ENCODE measurements around the gene DROSHA. TPM values are rescaled to one million over a fixed set of nuclear protein-coding genes. Genes with fewer than 3 reads are reported as not detected.

The DROSHA gene
- total and polyA plus RNA-seq, 9 donors: 42.5 to 50.2 (median 45.4) TPM

DNA sequence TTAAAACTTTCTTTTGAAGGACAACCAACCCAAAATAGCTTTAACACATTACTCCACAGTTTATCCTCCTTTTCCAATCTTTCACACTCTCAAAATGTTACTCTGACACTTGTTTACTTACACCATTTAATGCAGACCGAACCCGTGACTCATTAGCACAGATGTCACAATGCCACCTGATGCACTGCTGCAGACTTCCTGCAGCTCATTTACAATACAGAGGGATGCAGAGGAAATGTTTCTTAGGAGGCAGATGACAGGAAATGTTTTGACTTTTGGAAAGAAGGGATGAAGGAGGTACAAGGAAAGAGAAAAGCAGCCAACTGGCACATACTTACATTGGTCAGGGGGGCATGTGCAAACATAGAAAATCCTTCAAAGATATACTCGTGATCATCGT, 39.0 kb downstream of the DROSHA start:
- peaks cover 49% of the 10 kb centered on the region for H3K36me3 ChIP-seq (ENCODE audit: control insufficient read depth, insufficient read depth, low read length)
- H3K4me3 ChIP-seq (ENCODE audit: low read length): no peak overlapping the region
- no peak for DNase-seq
- no CpG with 5 or more reads among the region's 4 CpGs for WGBS (ENCODE audit: insufficient coverage)
- H3K27me3 ChIP-seq (ENCODE audit: control insufficient read depth, insufficient read depth, low read length): no peaks in the 10 kb centered on the region
- no peak overlapping the region for H3K27ac ChIP-seq (ENCODE audit: low read length)
- no peaks in the 10 kb centered on the region for H3K9me3 ChIP-seq (replicated peaks; ENCODE audit: control insufficient read depth, low read depth, low read length)
- no peaks in the 10 kb centered on the region for H3K4me1 ChIP-seq (ENCODE audit: control insufficient read depth, insufficient read depth, low read length)

GRCh38 chr5:31487506-31487905, 44.4 kb downstream of the DROSHA start:
- H3K4me3 ChIP-seq (ENCODE audit: low read length): no peak overlapping the region
- no CpG with 5 or more reads among the region's 2 CpGs for WGBS (ENCODE audit: insufficient coverage)
- peaks cover 20% of the 10 kb centered on the region for H3K36me3 ChIP-seq (ENCODE audit: control insufficient read depth, insufficient read depth, low read length)
- no peak for DNase-seq
- no peaks in the 10 kb centered on the region for H3K4me1 ChIP-seq (ENCODE audit: control insufficient read depth, insufficient read depth, low read length)
- H3K9me3 ChIP-seq (replicated peaks; ENCODE audit: control insufficient read depth, low read depth, low read length): no peaks in the 10 kb centered on the region
- no peak overlapping the region for H3K27ac ChIP-seq (ENCODE audit: low read length)
- no peaks in the 10 kb centered on the region for H3K27me3 ChIP-seq (ENCODE audit: control insufficient read depth, insufficient read depth, low read length)

DNA sequence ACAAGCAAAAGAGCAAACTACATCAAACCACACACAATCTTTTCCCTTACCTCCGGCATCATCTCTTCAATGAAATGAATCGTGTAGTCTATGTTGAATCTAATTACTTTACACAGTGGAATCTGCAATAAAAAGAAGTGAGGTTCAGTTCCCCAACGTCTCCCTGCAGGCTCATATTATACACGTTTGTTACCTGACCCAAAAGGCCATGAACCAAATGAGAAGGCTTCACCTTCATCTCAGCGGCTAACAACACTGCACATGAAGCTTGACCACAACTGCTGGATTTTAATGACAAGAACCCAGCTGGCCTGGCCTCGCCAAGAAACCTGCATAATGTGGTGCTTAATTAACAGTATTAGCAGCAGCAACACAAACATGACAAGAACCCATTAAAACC, 45.5 kb downstream of the DROSHA start:
- H3K4me3 ChIP-seq (ENCODE audit: low read length): no peak overlapping the region
- H3K27ac ChIP-seq (ENCODE audit: low read length): no peak overlapping the region
- 33% methylated on average over 2 of the region's 6 CpGs for WGBS (ENCODE audit: insufficient coverage)
- H3K36me3 ChIP-seq (ENCODE audit: control insufficient read depth, insufficient read depth, low read length): peaks cover 23% of the 10 kb centered on the region
- H3K27me3 ChIP-seq (ENCODE audit: control insufficient read depth, insufficient read depth, low read length): no peaks in the 10 kb centered on the region
- DNase-seq: no peak
- H3K9me3 ChIP-seq (replicated peaks; ENCODE audit: control insufficient read depth, low read depth, low read length): no peaks in the 10 kb centered on the region
- H3K4me1 ChIP-seq (ENCODE audit: control insufficient read depth, insufficient read depth, low read length): no peaks in the 10 kb centered on the region

DNA sequence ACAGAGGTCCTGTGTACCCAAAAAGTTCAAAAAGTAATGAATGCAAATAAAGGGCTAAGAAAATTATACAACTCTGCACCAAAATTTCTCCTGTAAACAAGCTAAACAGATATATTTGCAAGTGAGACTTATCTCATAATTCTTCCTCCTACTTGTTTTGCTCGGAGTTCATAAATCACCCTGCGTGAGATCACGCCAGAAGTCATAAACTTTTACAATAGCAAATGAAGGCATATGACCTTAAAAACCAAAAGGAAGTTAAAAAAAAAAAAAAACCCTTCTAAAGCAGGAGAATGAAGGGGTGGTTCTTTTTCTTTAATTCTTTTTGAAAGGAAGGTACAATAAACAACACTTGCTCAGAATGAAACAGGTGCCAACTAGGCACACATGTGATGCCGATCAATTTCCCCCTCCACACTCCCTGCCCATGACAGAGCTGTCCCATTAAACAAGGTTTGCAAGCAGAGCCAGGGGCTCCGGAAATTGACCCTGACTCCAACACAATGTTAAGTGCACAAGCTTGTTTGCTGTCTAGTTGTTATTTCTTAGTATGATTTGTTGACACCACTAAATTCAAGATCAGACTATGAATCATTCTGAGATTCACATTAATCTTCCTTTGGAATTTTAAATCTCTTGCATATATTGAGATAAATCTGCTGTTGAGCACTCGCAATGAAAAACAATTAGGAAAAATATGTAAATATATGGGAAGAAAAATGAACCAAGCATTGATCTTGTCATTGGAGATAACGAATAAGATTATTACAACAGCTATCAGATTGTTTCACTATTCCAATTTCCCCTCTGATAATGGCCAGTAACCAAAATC, 46.3 kb downstream of the DROSHA start:
- Histone ChIP-seq H3K27me3 (ENCODE audit: control insufficient read depth, insufficient read depth, low read length) (no peaks in the 10 kb centered on the region), H3K4me1 (ENCODE audit: control insufficient read depth, insufficient read depth, low read length) (no peaks in the 10 kb centered on the region), H3K36me3 (ENCODE audit: control insufficient read depth, insufficient read depth, low read length) (peaks cover 23% of the 10 kb centered on the region), H3K4me3 (ENCODE audit: low read length) (no peak overlapping the region), H3K27ac (ENCODE audit: low read length) (no peak overlapping the region), H3K9me3 (replicated peaks; ENCODE audit: control insufficient read depth, low read depth, low read length) (no peaks in the 10 kb centered on the region)
- no CpG with 5 or more reads among the region's 7 CpGs for WGBS (ENCODE audit: insufficient coverage)
- DNase-seq: no peak

DNA sequence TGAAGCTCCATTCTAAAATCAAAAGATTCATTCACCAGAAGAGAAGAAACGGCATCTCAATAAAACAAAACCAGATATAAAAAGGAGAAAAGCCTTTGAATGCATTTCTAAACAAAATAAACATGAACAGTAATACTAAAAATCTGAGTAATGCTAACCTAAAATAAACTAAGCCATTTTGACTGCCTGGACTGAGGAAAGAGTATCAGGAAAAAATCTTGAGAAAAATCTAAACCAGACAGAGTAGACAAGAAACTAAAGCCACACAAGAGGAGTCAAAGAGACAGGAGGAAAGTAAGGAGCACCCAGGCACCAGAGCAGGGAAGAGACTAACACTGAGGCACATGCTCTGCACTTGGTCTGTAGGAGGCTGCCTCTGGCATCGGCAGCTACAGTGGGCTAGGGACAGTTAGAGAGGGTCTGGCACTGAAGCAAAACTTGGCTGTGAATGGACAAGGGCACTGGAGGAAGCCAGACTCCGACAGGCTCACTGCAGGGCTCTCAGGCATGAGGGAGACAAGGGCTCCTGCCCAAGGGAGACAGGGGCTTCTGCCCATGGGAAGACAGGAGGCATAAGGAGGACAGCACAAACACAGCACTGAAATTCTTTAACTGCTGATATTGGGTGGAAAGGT, 50.2 kb downstream of the DROSHA start:
- WGBS (ENCODE audit: insufficient coverage): 46% methylated on average over 2 of the region's 3 CpGs
- Histone ChIP-seq H3K9me3 (replicated peaks; ENCODE audit: control insufficient read depth, low read depth, low read length) (no peaks in the 10 kb centered on the region), H3K36me3 (ENCODE audit: control insufficient read depth, insufficient read depth, low read length) (peaks cover 22% of the 10 kb centered on the region), H3K27ac (ENCODE audit: low read length) (no peak overlapping the region), H3K4me1 (ENCODE audit: control insufficient read depth, insufficient read depth, low read length) (no peaks in the 10 kb centered on the region), H3K4me3 (ENCODE audit: low read length) (no peak overlapping the region), H3K27me3 (ENCODE audit: control insufficient read depth, insufficient read depth, low read length) (no peaks in the 10 kb centered on the region)
- no peak for DNase-seq

DNA sequence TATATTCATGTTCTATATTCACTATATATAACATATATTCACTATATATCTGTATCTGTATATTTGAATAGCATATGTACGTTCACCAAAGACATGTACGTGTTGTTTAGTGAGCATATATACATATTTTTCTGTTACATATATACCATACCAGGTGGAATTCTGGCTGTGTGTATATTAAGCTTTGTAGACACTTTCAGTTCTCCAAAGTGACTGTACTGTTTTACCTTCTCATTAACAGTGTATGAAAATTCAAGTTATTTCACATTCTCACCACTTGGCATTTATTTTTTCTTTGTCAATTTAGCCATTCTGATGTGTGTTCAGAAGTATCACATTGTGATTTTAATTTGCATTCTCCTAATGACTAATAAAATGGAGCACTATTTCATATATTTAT, 52.2 kb downstream of the DROSHA start:
- no CpG with 5 or more reads among the region's 2 CpGs for WGBS (ENCODE audit: insufficient coverage)
- H3K4me1 ChIP-seq (ENCODE audit: control insufficient read depth, insufficient read depth, low read length): no peaks in the 10 kb centered on the region
- peaks cover 18% of the 10 kb centered on the region for H3K36me3 ChIP-seq (ENCODE audit: control insufficient read depth, insufficient read depth, low read length)
- H3K27ac ChIP-seq (ENCODE audit: low read length): no peak overlapping the region
- no peaks in the 10 kb centered on the region for H3K27me3 ChIP-seq (ENCODE audit: control insufficient read depth, insufficient read depth, low read length)
- no peaks in the 10 kb centered on the region for H3K9me3 ChIP-seq (replicated peaks; ENCODE audit: control insufficient read depth, low read depth, low read length)
- H3K4me3 ChIP-seq (ENCODE audit: low read length): no peak overlapping the region
- DNase-seq: no peak

- no peaks in the 10 kb centered on the region for H3K4me1 ChIP-seq (ENCODE audit: control insufficient read depth, insufficient read depth, low read length)
- no peaks in the 10 kb centered on the region for H3K27me3 ChIP-seq (ENCODE audit: control insufficient read depth, insufficient read depth, low read length)
- no peak overlapping the region for H3K4me3 ChIP-seq (ENCODE audit: low read length)
- DNase-seq: no peak
- H3K9me3 ChIP-seq (replicated peaks; ENCODE audit: control insufficient read depth, low read depth, low read length): no peaks in the 10 kb centered on the region
- H3K36me3 ChIP-seq (ENCODE audit: control insufficient read depth, insufficient read depth, low read length): peaks cover 17% of the 10 kb centered on the region
- no peak overlapping the region for H3K27ac ChIP-seq (ENCODE audit: low read length)
Observed at GRCh38 chr5:31478901-31479300, 53.0 kb downstream of the DROSHA start.

DNA sequence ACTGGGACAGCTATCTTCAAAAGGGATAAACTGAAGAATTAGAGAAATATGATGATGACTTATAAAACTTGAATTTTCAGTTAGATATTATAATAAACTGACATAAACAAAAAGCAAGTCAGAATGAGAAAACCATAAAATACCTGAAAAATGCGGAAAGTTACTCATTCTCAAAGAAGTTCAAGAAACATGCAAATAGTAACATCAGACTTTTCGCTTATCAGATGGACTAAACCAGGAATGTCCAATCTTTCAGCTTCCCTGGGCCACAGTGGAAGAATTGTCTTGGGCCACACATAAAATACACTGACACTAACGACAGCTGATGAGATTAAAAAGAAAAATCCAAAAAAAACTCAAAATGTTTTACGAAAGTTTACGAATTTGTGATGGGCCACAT, 53.9 kb downstream of the DROSHA start:
- H3K9me3 ChIP-seq (replicated peaks; ENCODE audit: control insufficient read depth, low read depth, low read length): no peaks in the 10 kb centered on the region
- 100% methylated on average over 4 of the region's 5 CpGs for whole genome bisulfite sequencing (ENCODE audit: insufficient coverage)
- H3K4me1 ChIP-seq (ENCODE audit: control insufficient read depth, insufficient read depth, low read length): no peaks in the 10 kb centered on the region
- no peak for DNase-seq
- peaks cover 12% of the 10 kb centered on the region for H3K36me3 ChIP-seq (ENCODE audit: control insufficient read depth, insufficient read depth, low read length)
- no peak overlapping the region for H3K27ac ChIP-seq (ENCODE audit: low read length)
- H3K4me3 ChIP-seq (ENCODE audit: low read length): no peak overlapping the region
- H3K27me3 ChIP-seq (ENCODE audit: control insufficient read depth, insufficient read depth, low read length): no peaks in the 10 kb centered on the region

DNA sequence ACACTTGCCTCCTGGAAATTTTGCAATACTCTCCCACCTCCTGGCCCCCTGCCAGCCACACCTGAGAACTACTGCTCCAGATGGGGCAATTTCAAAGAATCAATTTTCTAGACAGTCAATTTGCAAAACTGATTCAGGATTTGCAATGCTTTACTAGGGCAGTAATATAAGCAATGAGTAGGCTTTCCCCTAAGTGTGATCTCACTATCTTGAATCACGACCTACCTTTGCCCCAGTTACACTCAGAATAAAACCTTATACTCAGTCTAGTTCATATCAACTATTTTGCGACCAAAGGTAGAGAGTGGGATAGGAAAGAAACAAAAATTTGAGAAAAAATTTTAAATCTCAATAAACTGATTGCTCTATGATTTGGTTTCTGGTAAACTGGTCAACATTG, 54.4 kb downstream of the DROSHA start:
- Histone ChIP-seq H3K36me3 (ENCODE audit: control insufficient read depth, insufficient read depth, low read length) (peaks cover 16% of the 10 kb centered on the region), H3K4me3 (ENCODE audit: low read length) (no peak overlapping the region), H3K9me3 (replicated peaks; ENCODE audit: control insufficient read depth, low read depth, low read length) (no peaks in the 10 kb centered on the region), H3K4me1 (ENCODE audit: control insufficient read depth, insufficient read depth, low read length) (no peaks in the 10 kb centered on the region), H3K27ac (ENCODE audit: low read length) (no peak overlapping the region), H3K27me3 (ENCODE audit: control insufficient read depth, insufficient read depth, low read length) (no peaks in the 10 kb centered on the region)
- no peak for DNase-seq
- WGBS (ENCODE audit: insufficient coverage): no CpG with 5 or more reads among the region's 2 CpGs

DNA sequence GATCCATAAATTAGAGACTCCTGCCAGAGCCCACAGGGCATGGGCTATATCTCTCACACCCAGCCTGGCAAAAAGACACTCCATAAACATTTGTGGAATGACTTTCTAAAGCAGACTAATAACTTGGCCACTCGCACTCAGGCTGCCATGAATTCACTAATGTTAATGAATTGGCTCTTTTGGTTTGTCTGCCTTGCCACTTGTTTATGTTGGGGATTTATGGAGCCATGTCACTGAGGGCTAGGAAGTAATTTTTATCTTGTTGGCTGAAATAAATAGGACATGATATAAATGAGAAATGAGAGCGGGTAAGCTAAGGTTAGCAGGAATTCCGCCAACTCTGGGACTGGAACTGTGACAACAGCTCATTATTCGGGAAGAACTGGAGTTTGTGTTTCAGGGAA, 55.2 kb downstream of the DROSHA start:
- no peak overlapping the region for H3K4me3 ChIP-seq (ENCODE audit: low read length)
- H3K36me3 ChIP-seq (ENCODE audit: control insufficient read depth, insufficient read depth, low read length): peaks cover 13% of the 10 kb centered on the region
- WGBS (ENCODE audit: insufficient coverage): 51% methylated on average over 3 of the region's 4 CpGs
- H3K9me3 ChIP-seq (replicated peaks; ENCODE audit: control insufficient read depth, low read depth, low read length): no peaks in the 10 kb centered on the region
- H3K4me1 ChIP-seq (ENCODE audit: control insufficient read depth, insufficient read depth, low read length): no peaks in the 10 kb centered on the region
- H3K27ac ChIP-seq (ENCODE audit: low read length): no peak overlapping the region
- H3K27me3 ChIP-seq (ENCODE audit: control insufficient read depth, insufficient read depth, low read length): no peaks in the 10 kb centered on the region
- peak; percentile 27 for DNase-seq

All from muscle of leg (tissue), 11 donors.